GM18951 (cell line): ENCODE measurements around the gene TAPBP.
"Not testable (repeated sequence)": the region's sequence is repeated elsewhere in the genome, so short reads cannot be mapped to it uniquely, and the experiment has no call there.

Experiments
- POLR2A ChIP-seq: IDR thresholded peaks from 4 replicates; pipeline ENCODE4 v1.6.1; 2011; ENCODE audit warnings: mild to moderate bottlenecking; ENCODE audit not compliant: insufficient read length, insufficient read depth; ENCODE audit errors: extremely low read depth
- in situ Hi-C: fragments of 300-500 bp; cut with MboI; formaldehyde crosslinking; loops from one replicate; pipeline ENCODE4 v1.12.0; 2022; ENCODE audit warnings: low sequenced_read_pairs, mixed read lengths, inconsistent platforms; ENCODE audit not compliant: unreplicated experiment

The TAPBP gene

GRCh38 chr6:33286946-33287914 is 26.6 kb downstream of the TAPBP start:
- TF ChIP-seq POLR2A = no peak

GRCh38 chr6:33285214-33285613 is 28.7 kb downstream of the TAPBP start:
- in situ Hi-C loops = not testable (repeated sequence)

More at GRCh38 chr6:33286946-33287914, 26.6 kb downstream of the TAPBP start:
- in situ Hi-C loops = no loop called here

GRCh38 chr6:33280539-33280938 is 33.3 kb downstream of the TAPBP start:
- in situ Hi-C loops = no loop called here
- TF ChIP-seq POLR2A = no peak

GRCh38 chr6:33279971-33280511 is 33.8 kb downstream of the TAPBP start:
- in situ Hi-C loops = no loop called here
- TF ChIP-seq POLR2A = no peak

- in situ Hi-C loops = no loop called here
- no peak for TF ChIP-seq POLR2A
These were observed 34.6 kb downstream of the TAPBP start for GRCh38 chr6:33279257-33279695.

- no peak for TF ChIP-seq POLR2A
- in situ Hi-C loops = no loop called here
These were observed 35.1 kb downstream of the TAPBP start for GRCh38 chr6:33278810-33279209.

GRCh38 chr6:33278392-33278741 is 35.5 kb downstream of the TAPBP start:
- no peak for TF ChIP-seq POLR2A
- in situ Hi-C loops = no loop called here

- peak; percentile 20 for TF ChIP-seq POLR2A
- in situ Hi-C loops = no loop called here
These were observed 36.1 kb downstream of the TAPBP start for GRCh38 chr6:33277663-33278391.

- peak; percentile 81 for TF ChIP-seq POLR2A
- in situ Hi-C loops = no loop called here
These were observed 36.8 kb downstream of the TAPBP start, which contains the start of gene B3GALT4 for GRCh38 chr6:33276864-33277662. Gene B3GALT4, plus strand, starts transcription at chr6:33277123. Its CDS starts 297 bp downstream, at chr6:33277420.

GRCh38 chr6:33276581-33276863 is 37.4 kb downstream of the TAPBP start:
- no peak for TF ChIP-seq POLR2A
- in situ Hi-C loops = no loop called here

- in situ Hi-C loops = not testable (repeated sequence)
- TF ChIP-seq POLR2A = peak; percentile 10
These were observed 37.9 kb downstream of the TAPBP start for GRCh38 chr6:33275795-33276580.
